Mucosa of stomach (tissue), 1 donor: ENCODE data around the gene SCAF8.

Experiments
- H3K27me3 ChIP-seq: one replicate; pipeline ENCODE4 v1.7.0; 2013; ENCODE audit warnings: mild to moderate bottlenecking, low read length; ENCODE audit not compliant: control insufficient read depth, insufficient read depth
- H3K36me3 ChIP-seq: one replicate; pipeline ENCODE4 v1.7.0; 2013; ENCODE audit warnings: low read length; ENCODE audit not compliant: control insufficient read depth, insufficient read depth
- H3K4me1 ChIP-seq: one replicate; pipeline ENCODE4 v1.7.0; 2013; ENCODE audit warnings: mild to moderate bottlenecking, low read length; ENCODE audit not compliant: control insufficient read depth, insufficient read depth
- H3K4me3 ChIP-seq: one replicate; pipeline ENCODE4 v1.7.0; 2013; ENCODE audit warnings: low read length
- H3K9ac ChIP-seq: one replicate; pipeline ENCODE4 v1.7.0; 2013; ENCODE audit warnings: mild to moderate bottlenecking, low read length, moderate library complexity
- H3K9me3 ChIP-seq: one replicate; pipeline ENCODE4 v1.7.0; 2013; ENCODE audit warnings: mild to moderate bottlenecking, low read length, moderate library complexity; ENCODE audit not compliant: control insufficient read depth
- donor health status: Pancreatic carcinoma.

Gene SCAF8

GRCh38 chr6:154733183-154733625 lies at the start of gene SCAF8:
SCAF8 (plus strand) TSS chr6:154733416; CDS start chr6:154733901, 485 bp downstream.
- peak within 1 kb of the TSS; percentile 37 for H3K4me3 ChIP-seq
- H3K4me1 ChIP-seq: peaks cover 5% of the 10 kb centered on the region
- peak within 1 kb of the TSS; percentile 92 for H3K9ac ChIP-seq

GRCh38 chr6:154683756-154684523 lies 49.3 kb upstream of the SCAF8 start:
- Histone ChIP-seq H3K36me3 (no peaks in the 10 kb centered on the region), H3K9me3 (no peaks in the 10 kb centered on the region), H3K9ac (no peak overlapping the region), H3K4me3 (no peak overlapping the region), H3K4me1 (no peaks in the 10 kb centered on the region), H3K27me3 (no peaks in the 10 kb centered on the region)

More at GRCh38 chr6:154733183-154733625, at the start of gene SCAF8:
- H3K27me3 ChIP-seq: no peaks in the 10 kb centered on the region
- no peaks in the 10 kb centered on the region for H3K36me3 ChIP-seq
- H3K9me3 ChIP-seq: no peaks in the 10 kb centered on the region

GRCh38 chr6:154686162-154686561 lies 47.1 kb upstream of the SCAF8 start:
- H3K36me3 ChIP-seq: no peaks in the 10 kb centered on the region
- no peaks in the 10 kb centered on the region for H3K9me3 ChIP-seq
- no peak overlapping the region for H3K4me3 ChIP-seq
- H3K4me1 ChIP-seq: no peaks in the 10 kb centered on the region
- no peaks in the 10 kb centered on the region for H3K27me3 ChIP-seq
- H3K9ac ChIP-seq: no peak overlapping the region

GRCh38 chr6:154689493-154690255 lies 43.5 kb upstream of the SCAF8 start:
- no peak overlapping the region for H3K4me3 ChIP-seq
- H3K4me1 ChIP-seq: no peaks in the 10 kb centered on the region
- no peaks in the 10 kb centered on the region for H3K27me3 ChIP-seq
- no peaks in the 10 kb centered on the region for H3K9me3 ChIP-seq
- H3K9ac ChIP-seq: no peak overlapping the region
- H3K36me3 ChIP-seq: no peaks in the 10 kb centered on the region

GRCh38 chr6:154690857-154691256 lies 42.4 kb upstream of the SCAF8 start:
- Histone ChIP-seq H3K4me3 (no peak overlapping the region), H3K27me3 (no peaks in the 10 kb centered on the region), H3K9ac (no peak overlapping the region), H3K9me3 (no peaks in the 10 kb centered on the region), H3K4me1 (no peaks in the 10 kb centered on the region), H3K36me3 (no peaks in the 10 kb centered on the region)

- Histone ChIP-seq H3K27me3 (no peaks in the 10 kb centered on the region), H3K4me1 (no peaks in the 10 kb centered on the region), H3K9ac (no peak overlapping the region)
Observed at GRCh38 chr6:154696661-154697060, 36.6 kb upstream of the SCAF8 start.

GRCh38 chr6:154703124-154703523 lies 30.1 kb upstream of the SCAF8 start:
- H3K9me3 ChIP-seq: no peaks in the 10 kb centered on the region
- H3K4me1 ChIP-seq: no peaks in the 10 kb centered on the region
- no peaks in the 10 kb centered on the region for H3K27me3 ChIP-seq
- no peak overlapping the region for H3K4me3 ChIP-seq
- H3K9ac ChIP-seq: no peak overlapping the region
- no peaks in the 10 kb centered on the region for H3K36me3 ChIP-seq

More at GRCh38 chr6:154696661-154697060, 36.6 kb upstream of the SCAF8 start:
- no peaks in the 10 kb centered on the region for H3K9me3 ChIP-seq
- no peaks in the 10 kb centered on the region for H3K36me3 ChIP-seq
- H3K4me3 ChIP-seq: no peak overlapping the region

GRCh38 chr6:154705471-154706113 lies 27.6 kb upstream of the SCAF8 start:
- Histone ChIP-seq H3K9me3 (no peaks in the 10 kb centered on the region), H3K9ac (no peak overlapping the region), H3K4me3 (no peak overlapping the region), H3K4me1 (no peaks in the 10 kb centered on the region), H3K36me3 (no peaks in the 10 kb centered on the region), H3K27me3 (no peaks in the 10 kb centered on the region)

GRCh38 chr6:154706389-154706788 lies 26.8 kb upstream of the SCAF8 start:
- H3K4me3 ChIP-seq: no peak overlapping the region

GRCh38 chr6:154709621-154710020 lies 23.6 kb upstream of the SCAF8 start:
- Histone ChIP-seq H3K36me3 (no peaks in the 10 kb centered on the region), H3K27me3 (no peaks in the 10 kb centered on the region), H3K9me3 (no peaks in the 10 kb centered on the region), H3K9ac (no peak overlapping the region), H3K4me1 (no peaks in the 10 kb centered on the region), H3K4me3 (no peak overlapping the region)

More at GRCh38 chr6:154706389-154706788, 26.8 kb upstream of the SCAF8 start:
- no peaks in the 10 kb centered on the region for H3K4me1 ChIP-seq
- H3K9me3 ChIP-seq: no peaks in the 10 kb centered on the region
- H3K9ac ChIP-seq: no peak overlapping the region
- H3K36me3 ChIP-seq: no peaks in the 10 kb centered on the region
- H3K27me3 ChIP-seq: no peaks in the 10 kb centered on the region

GRCh38 chr6:154710689-154711088 lies 22.5 kb upstream of the SCAF8 start:
- no peaks in the 10 kb centered on the region for H3K27me3 ChIP-seq

GRCh38 chr6:154715446-154715845 lies 17.8 kb upstream of the SCAF8 start:
- no peaks in the 10 kb centered on the region for H3K36me3 ChIP-seq
- no peaks in the 10 kb centered on the region for H3K9me3 ChIP-seq
- H3K9ac ChIP-seq: no peak overlapping the region
- peaks cover 10% of the 10 kb centered on the region for H3K4me1 ChIP-seq
- no peaks in the 10 kb centered on the region for H3K27me3 ChIP-seq
- H3K4me3 ChIP-seq: no peak overlapping the region

More at GRCh38 chr6:154710689-154711088, 22.5 kb upstream of the SCAF8 start:
- Histone ChIP-seq H3K9ac (no peak overlapping the region), H3K9me3 (no peaks in the 10 kb centered on the region), H3K36me3 (no peaks in the 10 kb centered on the region), H3K4me1 (peaks cover 2% of the 10 kb centered on the region), H3K4me3 (no peak overlapping the region)
